Activated CD4-positive, alpha-beta T cell treated with anti-CD3 and anti-CD28 coated beads, Interleukin-2, amount 10 ng/mL, durations not matched to agents 7 days and 5 days (primary cell): Measurements from ENCODE around the gene MAGI2. TPM values are rescaled to one million over a fixed set of nuclear protein-coding genes. Genes with fewer than 3 reads are reported as not detected.

Experiments
- CTCF ChIA-PET: fragments of 350-600 bp; sonication (Branson Sonifier 250); formaldehyde crosslinking; loops from one replicate; lab custom pipeline; 2021; ENCODE audit warnings: antibody characterized with exemption; lab: Charles Lee
- POLR2A ChIA-PET: fragments of 350-600 bp; sonication (Branson Sonifier 250); formaldehyde crosslinking; loops from one replicate; lab custom pipeline; 2021; ENCODE audit warnings: antibody characterized with exemption; lab: Charles Lee
- DNase-seq: peaks from one replicate; pipeline ENCODE4 v3.0.0-alpha.2; 2020
- H3K27ac Mint-ChIP-seq: one replicate; pipeline ENCODE4 v1.8.0; 2021; ENCODE audit warnings: mild to moderate bottlenecking, moderate library complexity, mixed read lengths
- H3K27me3 Mint-ChIP-seq: one replicate; pipeline ENCODE4 v1.8.0; 2021; ENCODE audit warnings: mixed read lengths
- H3K36me3 Mint-ChIP-seq: one replicate; pipeline ENCODE4 v1.8.0; 2021; ENCODE audit warnings: low read depth, mixed read lengths
- H3K4me1 Mint-ChIP-seq: one replicate; pipeline ENCODE4 v1.8.0; 2021; ENCODE audit warnings: mixed read lengths
- H3K4me3 Mint-ChIP-seq: one replicate; pipeline ENCODE4 v1.8.0; 2021; ENCODE audit warnings: mild to moderate bottlenecking, moderate library complexity, mixed read lengths
- H3K9me3 Mint-ChIP-seq: one replicate; pipeline ENCODE4 v1.8.0; 2021; ENCODE audit warnings: mixed read lengths
- total RNA-seq, 2 experiments: library from RNA; stranded (reverse); gene quantifications; one replicate each; pipeline ENCODE4 v1.2.3, GENCODE V29; 2021

Gene MAGI2
- total RNA-seq, 2 experiments from 2014 or later = 0.05 to 0.10 TPM

GRCh38 chr7:78383096-78383880, 1070.2 kb downstream of the MAGI2 start:
- no peaks in the 10 kb centered on the region for H3K9me3 Mint-ChIP-seq
- no peaks in the 10 kb centered on the region for H3K27me3 Mint-ChIP-seq
- DNase-seq = no peak
- H3K4me3 Mint-ChIP-seq = no peak overlapping the region
- H3K4me1 Mint-ChIP-seq = no peaks in the 10 kb centered on the region
- ChIA-PET CTCF (no interaction called here), POLR2A (no interaction called here)
- no peaks in the 10 kb centered on the region for H3K36me3 Mint-ChIP-seq
- H3K27ac Mint-ChIP-seq = no peak overlapping the region

GRCh38 chr7:78379148-78379547, 1074.3 kb downstream of the MAGI2 start:
- CTCF ChIA-PET = interaction anchor here (0.8 kb wide), 1 partner anchor 52 kb away, joined by 3 read pairs; no protein-coding TSS in a partner anchor
- Mint-ChIP-seq H3K36me3 (no peaks in the 10 kb centered on the region), H3K27ac (no peak overlapping the region), H3K4me1 (no peaks in the 10 kb centered on the region), H3K27me3 (no peaks in the 10 kb centered on the region), H3K9me3 (no peaks in the 10 kb centered on the region), H3K4me3 (no peak overlapping the region)
- POLR2A ChIA-PET = no interaction called here
- DNase-seq = no peak

- Mint-ChIP-seq H3K4me3 (no peak overlapping the region), H3K36me3 (no peaks in the 10 kb centered on the region), H3K4me1 (no peaks in the 10 kb centered on the region), H3K27ac (no peak overlapping the region), H3K27me3 (no peaks in the 10 kb centered on the region), H3K9me3 (no peaks in the 10 kb centered on the region)
- ChIA-PET POLR2A (no interaction called here), CTCF (interaction anchor here (0.6 kb wide), 1 partner anchor 1422 kb away, joined by 3 read pairs; no protein-coding TSS in a partner anchor)
- no peak for DNase-seq
Measured at GRCh38 chr7:78377532-78377931, 1075.9 kb downstream of the MAGI2 start.

- H3K9me3 Mint-ChIP-seq = no peaks in the 10 kb centered on the region
- CTCF ChIA-PET = no interaction called here
- H3K4me3 Mint-ChIP-seq = no peak overlapping the region
- POLR2A ChIA-PET = no interaction called here
- no peaks in the 10 kb centered on the region for H3K36me3 Mint-ChIP-seq
- no peak overlapping the region for H3K27ac Mint-ChIP-seq
- no peak for DNase-seq
- H3K27me3 Mint-ChIP-seq = no peaks in the 10 kb centered on the region
- no peaks in the 10 kb centered on the region for H3K4me1 Mint-ChIP-seq
Measured at GRCh38 chr7:78370936-78371335, 1082.5 kb downstream of the MAGI2 start.

GRCh38 chr7:78368771-78369170, 1084.7 kb downstream of the MAGI2 start:
- ChIA-PET POLR2A (no interaction called here), CTCF (no interaction called here)
- no peaks in the 10 kb centered on the region for H3K4me1 Mint-ChIP-seq
- H3K9me3 Mint-ChIP-seq = no peaks in the 10 kb centered on the region
- no peaks in the 10 kb centered on the region for H3K27me3 Mint-ChIP-seq
- DNase-seq = no peak
- no peak overlapping the region for H3K4me3 Mint-ChIP-seq
- no peaks in the 10 kb centered on the region for H3K36me3 Mint-ChIP-seq
- no peak overlapping the region for H3K27ac Mint-ChIP-seq

GRCh38 chr7:78367280-78367773, 1086.1 kb downstream of the MAGI2 start:
- no peak for DNase-seq
- ChIA-PET POLR2A (no interaction called here), CTCF (no interaction called here)
- Mint-ChIP-seq H3K4me3 (no peak overlapping the region), H3K27me3 (no peaks in the 10 kb centered on the region), H3K9me3 (no peaks in the 10 kb centered on the region), H3K4me1 (no peaks in the 10 kb centered on the region), H3K27ac (no peak overlapping the region), H3K36me3 (no peaks in the 10 kb centered on the region)

- no peak overlapping the region for H3K4me3 Mint-ChIP-seq
- H3K27ac Mint-ChIP-seq = no peak overlapping the region
- H3K27me3 Mint-ChIP-seq = no peaks in the 10 kb centered on the region
- DNase-seq = no peak
- H3K9me3 Mint-ChIP-seq = no peaks in the 10 kb centered on the region
- H3K4me1 Mint-ChIP-seq = no peaks in the 10 kb centered on the region
- no peaks in the 10 kb centered on the region for H3K36me3 Mint-ChIP-seq
- ChIA-PET POLR2A (no interaction called here), CTCF (no interaction called here)
Measured at GRCh38 chr7:78363866-78364265, 1089.6 kb downstream of the MAGI2 start.

- Mint-ChIP-seq H3K27ac (no peak overlapping the region), H3K27me3 (no peaks in the 10 kb centered on the region), H3K36me3 (no peaks in the 10 kb centered on the region), H3K4me3 (no peak overlapping the region), H3K9me3 (no peaks in the 10 kb centered on the region), H3K4me1 (no peaks in the 10 kb centered on the region)
- ChIA-PET POLR2A (no interaction called here), CTCF (no interaction called here)
- DNase-seq = no peak
Measured at GRCh38 chr7:78359836-78360235, 1093.6 kb downstream of the MAGI2 start.

- no peak overlapping the region for H3K27ac Mint-ChIP-seq
Measured at GRCh38 chr7:78357709-78358108, 1095.8 kb downstream of the MAGI2 start.

GRCh38 chr7:78355834-78356233, 1097.6 kb downstream of the MAGI2 start:
- Mint-ChIP-seq H3K27ac (no peak overlapping the region), H3K4me1 (no peaks in the 10 kb centered on the region), H3K36me3 (no peaks in the 10 kb centered on the region), H3K27me3 (no peaks in the 10 kb centered on the region), H3K4me3 (no peak overlapping the region), H3K9me3 (no peaks in the 10 kb centered on the region)
- ChIA-PET POLR2A (no interaction called here), CTCF (no interaction called here)
- DNase-seq = no peak

More at GRCh38 chr7:78357709-78358108, 1095.8 kb downstream of the MAGI2 start:
- ChIA-PET POLR2A (no interaction called here), CTCF (no interaction called here)
- Mint-ChIP-seq H3K4me1 (no peaks in the 10 kb centered on the region), H3K9me3 (no peaks in the 10 kb centered on the region), H3K36me3 (no peaks in the 10 kb centered on the region), H3K27me3 (no peaks in the 10 kb centered on the region), H3K4me3 (no peak overlapping the region)
- no peak for DNase-seq

GRCh38 chr7:78350926-78351325, 1102.5 kb downstream of the MAGI2 start:
- Mint-ChIP-seq H3K27ac (no peak overlapping the region), H3K36me3 (no peaks in the 10 kb centered on the region), H3K4me3 (no peak overlapping the region), H3K4me1 (no peaks in the 10 kb centered on the region), H3K9me3 (no peaks in the 10 kb centered on the region), H3K27me3 (no peaks in the 10 kb centered on the region)
- CTCF ChIA-PET = interaction anchor here (0.8 kb wide), 1 partner anchor 21 kb away, joined by 3 read pairs; no protein-coding TSS in a partner anchor
- no peak for DNase-seq
- POLR2A ChIA-PET = no interaction called here

- H3K9me3 Mint-ChIP-seq = no peaks in the 10 kb centered on the region
- ChIA-PET POLR2A (no interaction called here), CTCF (interaction anchor here (0.8 kb wide), 1 partner anchor 20 kb away, joined by 3 read pairs; no protein-coding TSS in a partner anchor)
- no peaks in the 10 kb centered on the region for H3K27me3 Mint-ChIP-seq
- no peak overlapping the region for H3K4me3 Mint-ChIP-seq
- DNase-seq = no peak
- H3K4me1 Mint-ChIP-seq = no peaks in the 10 kb centered on the region
- H3K27ac Mint-ChIP-seq = no peak overlapping the region
- no peaks in the 10 kb centered on the region for H3K36me3 Mint-ChIP-seq
Measured at GRCh38 chr7:78350391-78350790, 1103.1 kb downstream of the MAGI2 start.

- no peak for DNase-seq
- ChIA-PET POLR2A (no interaction called here), CTCF (no interaction called here)
- Mint-ChIP-seq H3K27me3 (no peaks in the 10 kb centered on the region), H3K4me3 (no peak overlapping the region), H3K4me1 (no peaks in the 10 kb centered on the region), H3K9me3 (no peaks in the 10 kb centered on the region), H3K27ac (no peak overlapping the region), H3K36me3 (no peaks in the 10 kb centered on the region)
Measured at GRCh38 chr7:78346827-78347226, 1106.6 kb downstream of the MAGI2 start.
